Neuronal stem cell (in vitro differentiated cells): ENCODE results near the gene HOXD9.
A peak's percentile ranks its signal among the peaks of the same experiment; 100 is the strongest.

Source experiments
- DNase-seq: peaks from one replicate; pipeline ENCODE4 v3.0.0-alpha.2; 2013; ENCODE audit warnings: low spot score
- H2AFZ ChIP-seq: one replicate; pipeline ENCODE4 v1.6.1; 2013; ENCODE audit warnings: mild to moderate bottlenecking, low read length, inconsistent platforms
- H2AK5ac ChIP-seq: 2 replicates; pipeline ENCODE4 v1.6.1; 2013; ENCODE audit warnings: low read depth, mild to moderate bottlenecking, inconsistent platforms, low read length, moderate library complexity, mixed read lengths
- H2BK120ac ChIP-seq: 2 replicates; pipeline ENCODE4 v1.6.1; 2013; ENCODE audit warnings: low read depth, mild to moderate bottlenecking, inconsistent platforms, low read length, moderate library complexity, mixed read lengths
- H2BK12ac ChIP-seq: one replicate; pipeline ENCODE4 v1.6.1; 2013; ENCODE audit warnings: low read length, inconsistent platforms
- H2BK15ac ChIP-seq: 2 replicates; pipeline ENCODE4 v1.6.1; 2013; ENCODE audit warnings: mild to moderate bottlenecking, low read length, inconsistent platforms, mixed read lengths
- H2BK5ac ChIP-seq: one replicate; pipeline ENCODE4 v1.6.1; 2013; ENCODE audit warnings: inconsistent platforms, mild to moderate bottlenecking, low read length, moderate library complexity
- H3K14ac ChIP-seq: one replicate; pipeline ENCODE4 v1.6.1; 2013; ENCODE audit warnings: low read length, inconsistent platforms
- H3K18ac ChIP-seq: 2 replicates; pipeline ENCODE4 v1.6.1; 2013; ENCODE audit warnings: low read length, inconsistent platforms
- H3K23ac ChIP-seq: 2 replicates; pipeline ENCODE4 v1.6.1; 2013; ENCODE audit warnings: low read depth, mild to moderate bottlenecking, mixed read lengths, low read length, inconsistent platforms; ENCODE audit not compliant: poor library complexity
- H3K27ac ChIP-seq: replicated peaks from 3 replicates; pipeline ENCODE4 v1.5.1; 2013; ENCODE audit warnings: low read length, inconsistent platforms
- H3K27me3 ChIP-seq, 3 experiments: 2 replicates each; pipeline ENCODE4 v1.6.1; 2013; ENCODE audit warnings: low read length in 3 of 3, mild to moderate bottlenecking in 2 of 3, inconsistent platforms in 1 of 3, low read depth in 1 of 3, mixed read lengths in 1 of 3, moderate library complexity in 1 of 3; ENCODE audit not compliant: control insufficient read depth in 3 of 3, insufficient read depth in 3 of 3
- H3K36me3 ChIP-seq, 2 donors: replicated peaks in 1 of 2; 2 replicates each; pipeline ENCODE4 v1.6.1; 2013; ENCODE audit warnings: low read length in 2 of 2; ENCODE audit not compliant: control insufficient read depth in 2 of 2, insufficient read depth in 2 of 2
- H3K4ac ChIP-seq: 2 replicates; pipeline ENCODE4 v1.6.1; 2013; ENCODE audit warnings: inconsistent platforms, mild to moderate bottlenecking, low read length, moderate library complexity
- H3K4me1 ChIP-seq, 2 donors: 1 replicate in 1 of 2; 2 replicates in 1 of 2; pipeline ENCODE4 v1.6.1; 2013; ENCODE audit warnings: low read length in 2 of 2, low read depth in 1 of 2; ENCODE audit not compliant: control insufficient read depth in 2 of 2, insufficient read depth in 1 of 2
- H3K4me2 ChIP-seq: one replicate; pipeline ENCODE4 v1.6.1; 2013; ENCODE audit warnings: mild to moderate bottlenecking, low read length, inconsistent platforms; ENCODE audit not compliant: insufficient read depth, poor library complexity, severe bottlenecking
- H3K4me3 ChIP-seq, 2 donors: 2 replicates each; pipeline ENCODE4 v1.5.1; 2013; ENCODE audit warnings: low read length in 2 of 2, mild to moderate bottlenecking in 2 of 2, inconsistent platforms in 1 of 2, moderate library complexity in 1 of 2
- H3K79me1 ChIP-seq: one replicate; pipeline ENCODE4 v1.6.1; 2013; ENCODE audit warnings: low read depth, mild to moderate bottlenecking, inconsistent platforms, low read length, moderate library complexity
- H3K9ac ChIP-seq: one replicate; pipeline ENCODE4 v1.6.1; 2013; ENCODE audit warnings: mild to moderate bottlenecking, low read depth, low read length, inconsistent platforms; ENCODE audit not compliant: poor library complexity
- H3K9me3 ChIP-seq, 2 donors: replicated peaks in 1 of 2; 2 replicates each; pipeline versions ENCODE3 to v1.6.1; 2013; ENCODE audit warnings: low read length in 2 of 2, mild to moderate bottlenecking in 2 of 2, inconsistent platforms in 1 of 2, low read depth in 1 of 2, mixed read lengths in 1 of 2, moderate library complexity in 1 of 2; ENCODE audit not compliant: control insufficient read depth in 2 of 2, insufficient read depth in 1 of 2
- H4K8ac ChIP-seq: one replicate; pipeline ENCODE4 v1.6.1; 2013; ENCODE audit warnings: low read depth, mild to moderate bottlenecking, inconsistent platforms, low read length, moderate library complexity
- H4K91ac ChIP-seq: one replicate; pipeline ENCODE4 v1.6.1; 2013; ENCODE audit warnings: low read length, low read depth, mild to moderate bottlenecking, inconsistent platforms; ENCODE audit not compliant: poor library complexity
- WGBS, 2 donors: extraction: QIAGEN DNeasy Blood & Tissue Kit; methylation state at CpG; one replicate each; pipeline ENCODE4 v1.1.7; 2013; ENCODE audit warnings: missing lambda C conversion rate in 2 of 2, mixed read lengths in 1 of 2; ENCODE audit not compliant: insufficient read length in 2 of 2, insufficient replicate concordance in 1 of 2; ENCODE audit errors: extremely low coverage in 2 of 2; 5-methylcytosine and 5-hydroxymethylcytosine counted together

Gene HOXD9

GRCh38 chr2:176103742-176104315 is 18.7 kb upstream of the HOXD9 start:
- H4K91ac ChIP-seq = no peak overlapping the region
- no peak for DNase-seq

GRCh38 chr2:176104316-176105077 is 18.0 kb upstream of the HOXD9 start:
- Histone ChIP-seq H3K9me3 (peaks cover 7 to 11% of the 10 kb centered on the region in 2 donors), H2BK15ac (peak overlapping the region; percentile 26), H2BK12ac (no peak overlapping the region), H3K14ac (no peak overlapping the region), H2AK5ac (no peak overlapping the region), H3K18ac (peak overlapping the region; percentile 80), H3K4me1 (peaks cover 0 to 1% of the 10 kb centered on the region in 2 donors), H3K27me3 (peaks cover 81 to 98% (median 97%) of the 10 kb centered on the region in 3 experiments), H2BK120ac (no peak overlapping the region), H3K4me2 (no peak overlapping the region), H3K4ac (no peak overlapping the region), H4K91ac (no peak overlapping the region), H2BK5ac (no peak overlapping the region), H3K4me3 (peak overlapping the region in 1 of 2 donors; percentile 2), H2AFZ (peak overlapping the region; percentile 69), H3K23ac (peak overlapping the region; percentile 80), H3K27ac (no peak overlapping the region), H3K9ac (no peak overlapping the region), H3K79me1 (no peaks in the 10 kb centered on the region), H4K8ac (no peak overlapping the region), H3K36me3 (no peaks in the 10 kb centered on the region)
- no peak for DNase-seq
- no CpG with 5 or more reads among the region's 56 CpGs for WGBS, 2 donors

More at GRCh38 chr2:176103742-176104315, 18.7 kb upstream of the HOXD9 start:
- Histone ChIP-seq H3K4me2 (no peak overlapping the region), H3K27ac (no peak overlapping the region), H3K9me3 (peaks cover 7 to 11% of the 10 kb centered on the region in 2 donors), H2AFZ (no peak overlapping the region), H3K36me3 (no peaks in the 10 kb centered on the region), H2BK12ac (no peak overlapping the region), H4K8ac (no peak overlapping the region), H3K79me1 (no peaks in the 10 kb centered on the region), H2BK15ac (no peak overlapping the region), H3K14ac (no peak overlapping the region), H3K4me3 (no peak overlapping the region), H3K9ac (no peak overlapping the region), H3K4ac (no peak overlapping the region), H3K27me3 (peaks cover 82 to 98% (median 97%) of the 10 kb centered on the region in 3 experiments), H3K4me1 (peaks cover 0 to 1% of the 10 kb centered on the region in 2 donors), H3K18ac (no peak overlapping the region), H2BK120ac (no peak overlapping the region), H2AK5ac (no peak overlapping the region), H3K23ac (no peak overlapping the region), H2BK5ac (no peak overlapping the region)
- WGBS, 2 donors = no CpG with 5 or more reads among the region's 17 CpGs

DNA sequence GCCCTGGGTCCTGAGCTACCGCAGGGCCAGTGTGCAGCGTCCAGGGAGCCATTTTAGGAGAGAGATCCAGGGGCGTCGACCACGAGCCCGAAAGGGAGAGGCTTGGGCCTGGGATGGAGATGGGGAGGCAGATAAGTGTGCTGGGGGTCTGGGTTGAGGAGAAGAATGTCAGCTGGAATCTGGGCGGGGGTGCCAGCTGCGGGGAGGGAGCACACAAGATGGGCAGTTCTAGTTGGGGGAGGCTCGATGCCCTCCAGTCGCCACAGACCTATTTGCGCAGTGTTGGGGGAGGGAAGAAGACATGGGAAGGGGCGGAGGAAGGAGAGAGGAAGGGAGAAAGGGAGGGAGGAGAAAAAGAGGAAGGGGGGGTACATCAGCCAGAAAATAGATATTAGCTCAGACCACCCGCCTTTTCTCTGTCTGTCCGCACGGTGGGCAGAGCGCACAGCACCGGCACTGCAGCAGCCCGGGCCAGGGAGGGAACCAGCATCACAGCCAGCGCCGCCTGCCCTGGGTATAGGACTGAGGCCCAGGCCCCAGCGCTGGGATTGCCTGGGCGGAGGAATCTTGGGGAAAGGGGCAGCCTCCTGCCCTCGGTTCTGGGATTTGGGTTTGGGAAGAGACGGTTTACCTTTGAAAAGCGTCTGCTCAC is 17.3 kb upstream of the HOXD9 start:
- Histone ChIP-seq H4K91ac (no peak overlapping the region), H3K9ac (no peak overlapping the region), H2BK15ac (no peak overlapping the region), H3K4me1 (peaks cover 0 to 1% of the 10 kb centered on the region in 2 donors), H2AK5ac (no peak overlapping the region), H2AFZ (peak overlapping the region; percentile 69), H3K14ac (no peak overlapping the region), H2BK5ac (no peak overlapping the region), H3K23ac (peak overlapping the region; percentile 65), H3K27me3 (peaks cover 76 to 98% (median 97%) of the 10 kb centered on the region in 3 experiments), H3K9me3 (peaks cover 7 to 11% of the 10 kb centered on the region in 2 donors), H2BK120ac (no peak overlapping the region), H3K27ac (no peak overlapping the region), H2BK12ac (no peak overlapping the region), H3K4me2 (no peak overlapping the region), H3K79me1 (no peaks in the 10 kb centered on the region), H3K4me3 (peak overlapping the region in 1 of 2 donors; percentile 2), H3K36me3 (no peaks in the 10 kb centered on the region), H3K4ac (no peak overlapping the region), H4K8ac (no peak overlapping the region), H3K18ac (no peak overlapping the region)
- no peak for DNase-seq
- WGBS, 2 donors = no CpG with 5 or more reads among the region's 25 CpGs
